HL-60/S4 (cell line): ENCODE results near the gene MVB12B.

Experiments
- in situ Hi-C: fragments of 300-500 bp; cut with MboI; formaldehyde crosslinking; loops from 2 replicates; pipeline ENCODE4 v1.14.3; 2022; ENCODE audit warnings: low sequenced_read_pairs

Gene MVB12B

DNA sequence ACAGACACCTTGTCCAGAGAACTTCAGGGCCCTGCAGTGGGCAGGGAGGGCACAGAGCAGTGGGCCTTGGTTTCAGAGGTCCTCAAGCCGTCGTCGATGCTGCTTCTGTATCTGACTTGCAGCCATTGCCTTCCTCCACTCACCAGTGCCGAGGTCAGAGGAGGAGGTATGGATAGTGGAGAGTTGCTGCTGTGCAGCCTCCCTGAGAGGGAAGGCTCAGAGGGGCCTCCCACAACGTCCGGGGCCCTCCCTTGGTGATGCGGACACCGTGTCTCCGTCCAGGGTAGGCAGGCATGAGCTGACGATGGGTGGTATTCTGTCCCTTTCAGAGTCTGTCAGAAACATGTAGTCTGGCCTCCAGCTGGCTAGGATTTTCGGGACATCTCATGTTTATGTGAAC lies 73.9 kb downstream of the MVB12B start:
- in situ Hi-C loops: no loop called here

DNA sequence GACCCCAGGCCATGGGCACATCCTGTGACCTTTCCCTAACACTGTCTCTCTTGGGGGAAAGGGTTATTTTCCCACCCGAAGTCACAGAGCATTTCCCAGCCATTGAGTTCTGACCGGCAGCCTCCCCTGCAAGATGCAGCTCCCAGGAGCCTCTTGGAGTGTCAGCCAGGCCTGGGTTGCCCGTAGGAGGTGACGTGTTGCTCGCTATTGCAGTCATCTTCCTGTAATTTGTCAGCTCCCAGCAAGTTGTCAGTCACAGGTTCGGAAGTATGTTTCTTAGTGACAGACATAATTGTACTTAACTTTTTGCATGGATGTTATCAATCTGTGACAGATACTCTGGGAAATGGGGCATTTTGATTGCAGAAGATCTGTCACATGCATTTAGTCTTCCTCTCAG lies 74.5 kb downstream of the MVB12B start:
- in situ Hi-C loops: no loop called here

DNA sequence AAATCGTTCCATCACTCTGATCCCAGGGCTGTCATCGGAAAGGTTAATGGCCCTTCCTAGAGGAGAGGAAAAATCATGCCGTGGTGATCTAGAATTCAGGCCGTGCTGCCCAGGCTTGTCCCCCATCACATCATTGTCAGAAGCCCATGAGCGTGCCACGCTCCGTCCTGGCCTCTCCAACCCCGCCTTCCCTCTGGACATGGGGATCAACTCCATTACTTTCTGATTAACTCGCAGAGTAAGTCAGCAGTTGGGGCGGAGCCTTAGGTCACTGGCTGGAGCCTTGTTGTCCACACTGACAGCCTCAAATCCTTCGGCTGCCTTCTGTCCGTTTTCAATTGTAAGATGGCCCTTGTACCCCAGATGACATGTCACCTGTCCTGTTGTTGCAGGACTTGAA lies 75.0 kb downstream of the MVB12B start:
- in situ Hi-C loops: no loop called here

DNA sequence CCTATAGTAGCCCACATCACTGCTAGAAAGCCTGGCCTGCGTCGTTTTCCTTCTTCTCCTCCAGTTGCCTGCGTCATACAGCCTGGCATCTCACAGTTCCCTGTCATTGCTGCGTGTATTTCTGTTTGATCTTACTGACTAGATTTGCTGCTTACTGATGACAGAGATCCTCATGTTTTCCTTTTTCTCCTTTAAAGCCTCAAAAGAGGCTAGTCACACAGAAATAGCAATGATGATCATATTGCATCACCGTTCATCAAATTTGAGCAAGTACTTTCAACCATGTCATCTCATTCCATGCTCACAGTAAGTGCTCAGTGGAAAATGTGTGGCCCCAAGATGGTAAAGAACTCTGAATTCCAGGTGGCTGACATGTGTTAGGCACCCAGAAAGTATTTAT lies 76.8 kb downstream of the MVB12B start:
- in situ Hi-C loops: no loop called here

DNA sequence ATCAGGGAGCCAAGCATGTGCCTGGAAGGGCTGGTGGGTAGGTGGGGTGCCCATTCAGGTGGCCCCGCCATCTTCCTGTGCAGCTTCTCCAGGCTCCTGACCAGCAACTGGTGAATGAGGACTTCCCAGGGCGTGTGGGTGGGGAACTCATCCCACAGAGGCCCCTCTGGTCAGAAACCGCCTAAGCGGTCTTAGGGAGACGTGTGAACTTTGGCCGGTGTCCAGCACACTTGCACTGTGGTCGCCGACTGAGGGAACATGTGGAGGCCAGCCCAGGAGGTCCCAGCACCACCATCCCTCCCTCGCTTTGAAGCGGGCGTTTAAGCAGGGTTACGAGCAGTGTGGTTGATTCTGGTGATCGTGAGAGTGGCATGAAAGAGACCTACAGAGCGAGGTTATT lies 77.8 kb downstream of the MVB12B start:
- in situ Hi-C loops: no loop called here

DNA sequence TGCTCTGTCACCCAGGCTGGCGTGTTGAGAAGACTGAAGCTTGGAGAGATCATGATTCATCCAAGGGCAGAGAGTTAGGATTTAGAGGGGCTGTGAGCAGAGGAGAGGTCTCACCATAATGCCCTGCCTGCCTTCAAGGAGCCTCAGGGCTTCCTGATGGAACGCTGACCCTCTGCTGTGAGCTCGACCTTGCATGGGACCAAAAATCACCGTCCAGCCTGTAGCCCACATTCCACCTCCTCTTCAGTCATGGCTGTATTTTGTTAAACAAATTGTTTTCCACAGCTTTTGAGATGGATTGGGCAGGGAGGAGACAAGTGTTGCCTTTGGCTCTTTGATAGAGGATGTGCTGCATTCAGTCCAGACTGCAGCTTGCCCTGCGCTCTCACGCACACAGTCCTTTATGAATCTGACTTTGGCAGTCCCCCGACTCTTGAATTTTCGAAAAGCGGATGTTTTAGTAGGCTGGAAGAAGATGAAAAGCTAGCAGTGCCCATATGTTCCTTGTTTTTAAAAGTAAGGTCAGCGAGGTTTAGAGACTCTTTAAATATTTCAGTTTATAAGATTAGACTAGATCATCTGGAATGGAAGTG lies 79.5 kb downstream of the MVB12B start:
- in situ Hi-C loops: no loop called here

DNA sequence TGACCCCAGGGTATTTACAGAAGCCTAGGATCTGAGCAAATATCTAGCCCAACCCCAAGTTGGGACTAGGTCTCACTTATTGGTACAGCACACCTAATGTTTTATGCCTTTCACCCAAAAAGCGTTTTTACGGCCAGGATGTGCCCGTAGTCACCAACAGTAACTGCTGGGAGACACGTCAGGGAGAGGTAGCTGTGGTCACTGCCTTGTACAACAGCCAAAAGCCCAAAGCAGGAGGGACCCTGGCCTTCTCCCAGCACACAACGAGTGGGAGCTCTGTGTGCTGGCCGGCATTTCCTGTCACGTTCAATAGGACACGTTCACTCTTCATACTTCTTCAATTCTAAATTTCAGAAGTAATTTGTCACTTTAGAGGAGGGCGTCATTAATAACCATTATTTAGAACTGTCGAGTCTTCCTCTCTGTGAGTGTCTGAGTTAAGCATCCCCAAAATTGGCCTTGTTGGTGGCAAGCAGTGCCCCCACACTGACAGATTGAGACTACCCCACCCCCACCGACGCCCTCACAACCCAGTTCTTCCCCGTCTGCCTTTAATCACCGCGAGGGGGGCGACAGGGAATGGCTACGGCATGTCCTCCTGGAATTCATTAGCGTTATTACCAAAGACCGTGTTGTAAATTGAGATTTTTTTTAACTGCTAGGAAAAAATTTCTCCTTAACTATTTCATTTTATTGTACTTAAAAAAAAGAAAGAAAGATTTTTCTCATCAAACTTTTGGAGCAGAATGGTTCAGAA lies 80.7 kb downstream of the MVB12B start:
- in situ Hi-C loops: no loop called here

DNA sequence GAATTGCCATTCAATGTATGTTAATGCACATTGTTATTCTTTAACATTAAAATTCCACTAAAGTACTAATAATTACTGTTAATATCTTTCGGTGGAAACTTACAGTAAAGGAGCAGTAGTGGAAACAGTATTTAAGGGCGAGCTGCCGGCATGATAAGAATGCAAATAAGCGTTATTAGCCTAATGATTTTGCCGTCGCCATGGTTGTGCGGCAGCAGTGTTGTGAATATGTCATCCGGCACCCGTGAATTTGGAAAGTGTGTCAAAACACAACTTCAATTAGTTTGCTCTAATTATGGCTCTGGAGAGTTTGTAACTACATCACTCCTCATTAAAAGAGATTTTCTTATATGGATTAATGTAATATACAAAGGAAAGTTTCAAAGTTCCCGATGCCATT lies 81.4 kb downstream of the MVB12B start:
- in situ Hi-C loops: no loop called here

DNA sequence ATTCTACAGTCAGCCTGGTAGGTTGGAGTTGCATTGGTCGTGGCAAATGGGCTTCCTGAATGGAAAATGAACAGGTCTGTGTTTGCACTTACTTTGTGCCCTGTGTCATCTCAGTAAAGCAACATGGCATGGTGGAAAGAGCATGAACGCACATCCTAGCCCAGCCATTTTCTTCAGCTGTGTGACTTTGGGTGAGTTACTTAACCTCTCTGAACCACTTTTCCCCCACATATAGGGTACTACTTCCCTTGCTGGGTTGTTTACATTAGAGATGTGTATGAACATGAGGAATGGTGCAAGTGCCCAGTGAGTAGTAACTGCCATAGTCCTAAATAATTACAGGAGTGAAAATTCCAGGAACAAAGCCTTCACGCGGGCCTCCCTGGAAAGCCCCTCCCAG lies 83.6 kb downstream of the MVB12B start:
- in situ Hi-C loops: no loop called here

DNA sequence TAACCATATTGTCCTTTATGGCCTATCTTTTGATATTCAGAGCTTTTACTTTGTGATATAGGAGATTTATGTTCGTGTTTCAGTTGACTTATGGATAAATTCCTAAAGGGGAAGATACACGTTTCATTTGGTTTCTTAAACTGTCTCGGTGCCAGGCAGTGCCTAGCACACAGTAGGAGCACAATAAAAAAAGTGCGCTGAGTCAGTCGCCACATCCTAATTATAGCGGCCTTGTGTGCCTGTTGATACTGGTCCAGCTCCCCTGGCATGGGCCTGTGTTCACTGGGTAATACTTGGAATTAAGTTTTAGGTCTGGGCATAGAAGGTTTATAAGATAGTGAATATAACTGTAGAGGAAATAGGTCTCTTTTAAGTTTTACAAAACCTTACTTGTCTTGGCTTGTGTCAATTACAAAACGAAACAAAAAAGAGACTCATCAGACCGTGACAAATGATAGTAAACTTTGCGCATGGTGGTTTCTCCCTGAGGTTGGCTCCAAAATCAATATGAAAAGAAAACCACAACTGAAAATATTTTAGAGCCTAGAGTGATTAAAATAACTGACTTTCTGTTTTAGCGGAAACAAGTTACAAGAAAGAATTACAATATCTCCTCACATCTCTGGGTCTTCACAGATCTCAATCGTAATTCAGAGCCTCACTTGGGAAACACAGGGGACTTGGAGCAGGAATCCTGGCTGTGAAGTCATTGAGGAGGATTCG lies 84.8 kb downstream of the MVB12B start:
- in situ Hi-C loops: no loop called here

DNA sequence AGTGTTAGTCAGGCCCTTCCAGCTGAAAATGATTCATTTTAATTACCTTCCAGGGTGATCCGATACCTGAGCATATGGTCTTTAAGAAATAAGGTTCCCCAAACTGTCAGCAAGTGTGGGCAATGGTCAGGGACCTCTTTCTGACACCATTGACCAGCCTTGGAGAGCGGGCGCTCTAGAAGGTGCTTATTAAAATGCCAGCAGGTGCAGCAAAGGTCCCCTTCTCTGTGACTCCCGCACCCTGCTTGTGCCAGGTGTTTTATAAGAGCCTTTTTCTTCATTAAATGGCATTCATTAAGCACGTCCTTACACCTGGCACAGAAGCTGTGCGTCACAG lies 85.3 kb downstream of the MVB12B start:
- in situ Hi-C loops: no loop called here

DNA sequence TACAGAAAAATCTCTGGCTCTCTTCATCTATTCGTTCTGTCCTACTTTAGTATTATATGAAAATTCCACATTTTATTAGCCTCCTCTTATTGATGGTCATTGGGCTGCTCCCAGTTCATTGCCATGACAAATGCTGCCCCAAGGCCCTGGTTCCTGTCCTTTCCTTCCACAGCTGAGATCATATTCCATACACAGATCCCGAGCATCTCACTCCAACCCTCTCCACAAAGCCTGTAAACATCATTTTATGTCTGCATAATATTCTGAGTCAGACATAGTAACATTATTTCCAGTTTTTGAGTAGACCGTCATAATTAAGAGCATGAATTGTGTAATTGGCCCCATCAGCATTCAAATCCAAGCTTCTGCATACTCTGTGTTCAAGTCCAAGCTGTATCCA lies 86.3 kb downstream of the MVB12B start:
- in situ Hi-C loops: no loop called here

DNA sequence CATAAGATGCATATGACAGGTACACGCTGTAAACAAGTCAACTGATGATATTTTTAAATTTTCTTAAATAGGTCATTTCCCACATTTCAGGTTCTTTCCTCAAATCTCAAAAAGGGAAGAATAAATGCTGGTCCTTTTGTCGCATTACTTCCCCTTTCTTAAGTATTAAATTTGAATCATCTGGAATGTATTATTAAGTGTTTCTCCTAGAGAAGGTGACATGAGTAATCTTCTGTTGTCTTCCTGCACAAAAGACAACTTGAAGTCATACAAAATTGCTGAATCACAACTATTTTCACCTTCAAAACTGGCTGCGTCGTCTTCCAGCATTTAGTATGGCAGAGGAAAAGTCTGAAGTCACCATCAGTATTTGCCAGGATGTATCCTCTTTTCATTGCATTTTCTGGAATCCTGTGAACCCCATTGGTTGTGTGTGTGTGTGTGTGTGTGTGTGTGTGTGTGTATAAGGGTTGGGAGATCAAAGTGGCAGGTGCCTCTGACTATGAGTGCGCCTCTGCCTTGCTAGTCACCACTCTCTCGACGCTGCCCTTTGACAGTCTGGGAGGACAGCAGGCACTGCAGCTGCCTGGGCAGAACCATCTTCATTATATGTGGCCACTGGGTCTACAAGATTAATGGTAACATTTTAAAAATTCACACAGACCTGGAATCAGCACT lies 86.9 kb downstream of the MVB12B start:
- in situ Hi-C loops: no loop called here

DNA sequence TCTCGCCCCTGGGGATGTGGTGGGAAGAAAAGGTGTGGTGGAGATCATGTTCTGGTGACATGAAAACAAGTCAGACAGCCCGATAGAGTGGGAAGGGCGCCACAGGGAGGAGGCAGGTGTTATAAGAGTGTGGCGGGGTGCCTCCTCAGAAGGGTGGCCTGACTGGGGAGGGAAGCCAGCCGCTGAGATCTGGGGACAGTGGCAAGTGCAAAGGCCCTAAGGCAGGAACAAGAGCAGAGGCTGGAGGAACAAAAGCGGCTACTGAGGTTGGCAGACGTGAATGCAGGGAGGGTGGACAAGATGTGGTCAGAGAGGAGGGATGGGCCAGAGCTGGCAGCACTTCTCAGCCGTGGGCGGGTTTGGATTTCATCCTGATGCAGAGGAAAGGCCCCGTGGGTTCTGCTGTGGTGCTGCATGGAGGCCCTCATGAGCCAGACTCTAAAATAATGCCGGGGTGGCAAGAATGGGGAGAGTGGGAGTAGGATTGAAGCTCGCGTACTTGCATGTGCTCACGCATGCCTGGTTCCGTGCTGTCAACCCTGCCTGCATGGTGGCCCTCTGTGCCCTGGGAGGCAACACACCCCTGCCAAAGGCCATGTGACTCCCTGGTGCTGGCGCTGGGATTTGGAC lies 89.2 kb downstream of the MVB12B start:
- in situ Hi-C loops: no loop called here

DNA sequence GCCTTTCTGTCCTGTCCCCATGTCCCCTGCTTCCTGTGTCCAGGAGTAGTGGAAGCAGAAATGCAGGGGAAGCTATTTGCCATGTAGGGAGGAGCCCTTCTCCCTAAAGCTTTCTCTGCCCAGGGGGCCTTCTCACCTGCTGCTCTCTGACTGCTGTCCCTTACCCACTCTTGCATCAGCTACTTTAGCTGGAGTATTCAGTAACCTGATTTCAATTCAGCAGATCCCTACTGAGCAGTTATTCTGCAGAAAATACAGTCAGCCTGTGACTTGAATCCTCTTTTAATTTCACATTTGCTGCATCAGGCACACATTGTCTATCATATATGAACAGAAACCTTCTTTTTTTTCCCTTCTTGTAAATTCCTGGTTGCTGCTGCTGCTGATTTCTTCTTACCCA lies 90.4 kb downstream of the MVB12B start:
- in situ Hi-C loops: no loop called here

DNA sequence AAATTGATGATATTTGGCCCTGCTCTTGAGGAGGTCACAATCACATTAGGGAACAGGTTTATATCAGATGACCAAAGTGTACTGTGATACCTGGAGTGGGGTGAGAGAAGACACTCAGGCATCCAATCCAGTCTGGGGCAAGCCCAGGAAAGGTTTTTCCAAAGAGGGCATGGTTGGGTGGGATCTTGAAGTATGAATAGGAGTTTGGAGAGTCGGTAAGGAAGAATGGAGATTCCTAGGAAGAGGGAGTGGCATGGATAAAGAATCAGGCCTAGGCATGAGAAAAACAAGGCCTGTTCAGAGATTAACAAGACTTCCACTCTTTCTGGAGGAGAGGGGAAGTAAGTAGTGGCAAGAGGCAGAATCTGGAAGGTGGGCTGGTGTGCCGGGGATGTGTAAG lies 91.1 kb downstream of the MVB12B start:
- in situ Hi-C loops: no loop called here

DNA sequence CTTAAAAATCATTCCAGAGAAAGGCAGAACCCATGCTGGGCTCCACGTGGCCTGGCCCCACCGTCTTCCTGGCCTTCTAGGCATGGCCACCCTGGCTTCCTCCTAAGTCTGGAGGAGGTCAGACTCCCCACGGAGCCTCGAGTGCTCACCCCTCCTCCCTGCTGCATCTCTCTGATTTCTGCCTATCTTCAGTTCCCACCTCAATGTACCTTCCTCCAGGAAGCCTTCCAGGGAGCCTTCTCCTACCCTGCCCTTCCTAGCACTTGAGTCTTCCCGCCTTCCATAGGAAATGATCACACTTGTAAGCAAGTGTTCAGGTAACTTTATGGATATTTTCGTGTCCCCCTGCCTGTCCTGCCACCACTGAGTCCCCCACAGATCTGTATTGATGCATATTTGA lies 92.0 kb downstream of the MVB12B start:
- in situ Hi-C loops: no loop called here

DNA sequence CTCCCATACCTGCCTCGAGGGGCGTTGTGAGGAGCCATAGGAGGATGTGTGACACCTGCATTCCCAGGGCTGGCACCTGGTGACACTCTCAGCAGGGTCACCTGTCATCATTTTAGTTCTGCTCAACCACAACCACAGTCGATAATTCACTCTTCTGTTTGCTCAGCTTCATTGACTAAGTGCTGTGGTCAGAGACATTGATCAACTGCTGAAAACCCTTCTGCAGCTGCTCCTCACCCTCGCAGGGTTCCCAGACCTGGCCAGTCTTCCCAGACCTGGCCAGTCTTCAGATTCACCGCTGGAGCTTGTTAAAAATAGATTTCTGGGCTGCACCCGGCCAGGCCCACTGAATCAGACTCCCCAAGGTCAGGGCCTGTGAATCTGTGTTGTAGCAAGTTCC lies 92.8 kb downstream of the MVB12B start:
- in situ Hi-C loops: no loop called here

DNA sequence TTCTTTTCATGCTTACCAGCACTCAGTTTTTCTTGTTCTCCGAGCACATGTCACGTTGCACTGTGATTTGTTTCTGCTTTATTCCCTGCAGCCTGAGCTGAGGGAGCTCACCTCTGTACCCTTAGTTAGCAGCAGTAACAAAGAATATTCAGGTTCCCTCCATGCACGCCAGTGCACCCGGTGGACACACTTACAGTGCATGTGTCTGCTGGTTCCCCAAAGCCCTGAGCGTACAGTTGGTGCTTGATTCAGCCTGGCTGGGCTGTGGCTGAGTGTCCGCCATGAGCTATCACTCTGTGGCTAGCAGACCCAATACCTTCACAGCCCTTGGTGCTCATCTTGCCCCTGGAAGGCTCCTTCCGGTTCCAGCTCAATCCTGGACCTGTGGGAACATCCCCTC lies 93.5 kb downstream of the MVB12B start:
- in situ Hi-C loops: no loop called here

DNA sequence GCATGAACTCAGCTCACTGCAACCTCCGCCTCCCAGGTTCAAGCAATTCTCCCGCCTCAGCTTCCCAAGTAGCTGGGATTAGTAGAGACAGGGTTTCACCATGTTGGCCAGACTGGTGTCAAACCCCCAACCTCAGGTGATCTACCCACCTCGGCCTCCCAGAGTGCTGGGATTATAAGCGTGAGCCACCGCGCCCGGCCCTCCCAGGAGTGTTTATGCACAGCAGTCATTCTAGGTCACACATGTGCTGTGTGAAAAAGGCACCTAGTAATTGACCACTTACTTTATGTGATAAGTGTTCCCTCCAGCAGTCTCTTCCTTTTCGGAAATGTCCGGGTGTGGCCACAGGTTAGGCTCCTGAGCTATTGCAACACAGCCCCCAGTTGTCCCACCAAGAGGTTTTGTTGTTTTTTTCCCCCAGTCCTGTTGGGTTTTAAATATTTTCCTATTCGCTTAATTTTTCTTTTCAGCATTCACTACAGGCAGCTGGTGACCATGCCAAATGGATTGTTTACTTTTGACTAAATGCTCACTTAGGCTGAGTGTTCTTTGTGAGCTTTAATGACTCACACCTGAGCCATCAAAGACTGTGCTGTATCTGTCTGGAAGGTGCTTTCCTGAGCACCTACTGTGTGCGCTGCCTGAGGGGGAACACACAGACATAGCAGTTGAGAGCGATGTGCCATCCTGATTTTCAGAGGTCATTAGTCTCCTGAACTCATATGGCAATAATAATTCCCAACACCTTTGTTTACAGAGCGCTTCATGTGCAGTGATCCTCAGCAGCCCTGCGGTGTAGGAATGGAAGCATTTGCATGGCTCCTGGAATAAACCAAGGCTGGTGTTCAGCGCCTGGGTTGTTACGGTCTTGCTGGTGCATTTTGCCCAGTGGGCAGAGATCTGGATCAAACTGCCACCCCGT lies 94.3 kb downstream of the MVB12B start:
- in situ Hi-C loops: no loop called here
